Measurements from ENCODE around the gene NACC2.

The NACC2 gene

DNA sequence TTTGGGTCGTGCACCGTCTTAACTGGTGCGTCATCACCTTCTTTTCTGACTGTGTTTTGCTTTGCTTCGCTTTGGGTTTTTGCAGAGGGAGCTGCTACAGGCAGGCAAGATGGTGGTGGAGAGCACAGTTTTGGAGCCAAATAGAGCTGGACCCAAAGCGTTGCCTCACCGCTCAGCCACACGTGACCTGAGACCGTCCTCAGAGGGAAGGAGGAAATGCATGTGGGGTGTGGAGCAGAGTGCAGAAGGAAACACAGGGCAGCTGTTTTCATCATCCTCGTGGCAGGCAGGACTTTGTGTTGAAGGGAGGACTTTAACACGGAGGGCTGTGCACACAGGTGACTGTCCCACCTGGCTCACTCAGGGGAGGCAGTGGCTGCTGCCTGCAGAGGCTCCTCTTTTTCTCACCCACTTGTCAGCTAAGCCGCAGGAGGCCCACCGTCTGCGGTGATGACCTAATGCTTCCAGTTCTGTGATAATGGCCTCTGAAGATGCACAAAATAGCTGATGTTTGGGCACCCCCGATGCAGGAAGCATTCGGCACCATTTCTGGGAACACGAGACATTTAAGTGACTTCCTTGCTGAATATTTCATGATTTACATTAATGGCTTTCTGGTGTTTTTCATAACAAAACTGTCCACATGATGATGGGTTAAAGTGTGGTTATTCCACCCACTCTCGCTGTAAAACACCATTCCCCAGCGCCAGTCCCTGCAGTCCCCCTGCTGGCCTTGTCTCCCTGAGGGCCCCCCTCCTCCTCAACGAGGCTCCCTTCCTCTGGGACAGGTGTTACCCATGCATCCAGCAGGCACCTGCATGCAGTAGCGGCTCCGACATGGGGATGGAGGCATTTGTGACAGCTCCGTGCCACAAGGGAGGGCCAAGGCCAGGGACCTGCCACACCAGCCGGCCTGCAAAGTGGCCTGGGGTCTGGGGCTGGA lies 121.5 kb downstream of the NACC2 start:
- Histone ChIP-seq H3F3A (ENCODE audit: control insufficient read depth, insufficient read depth) (no peaks in the 10 kb centered on the region), H3K9me2 (replicated peaks; ENCODE audit: control insufficient read depth, low read length) (no peaks in the 10 kb centered on the region), H3K9me3 (ENCODE audit: control insufficient read depth, insufficient read depth, low read length) (no peaks in the 10 kb centered on the region), H3K4me3 (ENCODE audit: low read length) (no peak overlapping the region), H3K4me1 (ENCODE audit: control insufficient read depth, low read length) (no peaks in the 10 kb centered on the region), H3K79me2 (ENCODE audit: control insufficient read depth, low read length) (no peaks in the 10 kb centered on the region), H3K4me2 (ENCODE audit: low read length) (no peak overlapping the region), H3K27ac (ENCODE audit: low read depth, low read length) (no peak overlapping the region), H3K27me3 (ENCODE audit: control insufficient read depth, low read length) (peaks cover 9% of the 10 kb centered on the region), H4K20me1 (ENCODE audit: control insufficient read depth, insufficient read depth, low read depth, low read length) (no peaks in the 10 kb centered on the region), H3K36me3 (ENCODE audit: control insufficient read depth, low read length) (no peaks in the 10 kb centered on the region)
- no peak for TF ChIP-seq EZH2phosphoT487 (IDR thresholded peaks at IDR 0.05; ENCODE audit: borderline replicate concordance, low read length)
- TF ChIP-seq, protein P1, sequence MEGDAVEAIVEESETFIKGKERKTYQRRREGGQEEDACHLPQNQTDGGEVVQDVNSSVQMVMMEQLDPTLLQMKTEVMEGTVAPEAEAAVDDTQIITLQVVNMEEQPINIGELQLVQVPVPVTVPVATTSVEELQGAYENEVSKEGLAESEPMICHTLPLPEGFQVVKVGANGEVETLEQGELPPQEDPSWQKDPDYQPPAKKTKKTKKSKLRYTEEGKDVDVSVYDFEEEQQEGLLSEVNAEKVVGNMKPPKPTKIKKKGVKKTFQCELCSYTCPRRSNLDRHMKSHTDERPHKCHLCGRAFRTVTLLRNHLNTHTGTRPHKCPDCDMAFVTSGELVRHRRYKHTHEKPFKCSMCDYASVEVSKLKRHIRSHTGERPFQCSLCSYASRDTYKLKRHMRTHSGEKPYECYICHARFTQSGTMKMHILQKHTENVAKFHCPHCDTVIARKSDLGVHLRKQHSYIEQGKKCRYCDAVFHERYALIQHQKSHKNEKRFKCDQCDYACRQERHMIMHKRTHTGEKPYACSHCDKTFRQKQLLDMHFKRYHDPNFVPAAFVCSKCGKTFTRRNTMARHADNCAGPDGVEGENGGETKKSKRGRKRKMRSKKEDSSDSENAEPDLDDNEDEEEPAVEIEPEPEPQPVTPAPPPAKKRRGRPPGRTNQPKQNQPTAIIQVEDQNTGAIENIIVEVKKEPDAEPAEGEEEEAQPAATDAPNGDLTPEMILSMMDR (IDR thresholded peaks at IDR 0.05; ENCODE audit: low read depth, low read length, poor library complexity, severe bottlenecking) = no peak

DNA sequence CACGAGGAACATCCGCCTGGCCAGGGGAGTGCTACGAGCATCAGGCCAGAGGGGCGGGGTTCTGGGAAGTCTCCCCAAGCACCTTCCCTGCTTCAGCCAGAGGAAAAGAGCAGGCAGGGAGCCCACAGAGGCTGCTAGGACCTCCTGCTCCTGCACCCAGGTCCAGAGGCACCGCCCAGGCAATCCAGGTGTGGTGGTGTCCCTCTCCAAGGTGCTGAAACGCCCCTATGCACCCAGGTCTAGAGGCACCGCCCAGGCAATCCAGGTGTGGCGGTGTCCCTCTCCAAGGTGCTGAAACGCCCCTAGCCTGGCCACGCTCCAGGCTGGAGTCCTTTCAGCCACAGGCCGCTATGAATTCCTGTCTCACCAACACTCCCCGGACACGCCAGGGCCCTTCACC lies 123.2 kb downstream of the NACC2 start:
- no peak overlapping the region for H3K4me3 ChIP-seq (ENCODE audit: low read length)
- no peaks in the 10 kb centered on the region for H3K9me3 ChIP-seq (ENCODE audit: control insufficient read depth, insufficient read depth, low read length)
- no peak overlapping the region for H3K27ac ChIP-seq (ENCODE audit: low read depth, low read length)
- H3K4me2 ChIP-seq (ENCODE audit: low read length) = no peak overlapping the region
- no peaks in the 10 kb centered on the region for H3K79me2 ChIP-seq (ENCODE audit: control insufficient read depth, low read length)
- H3K27me3 ChIP-seq (ENCODE audit: control insufficient read depth, low read length) = peaks cover 9% of the 10 kb centered on the region
- no peaks in the 10 kb centered on the region for H3K4me1 ChIP-seq (ENCODE audit: control insufficient read depth, low read length)
- no peaks in the 10 kb centered on the region for H3F3A ChIP-seq (ENCODE audit: control insufficient read depth, insufficient read depth)
- no peaks in the 10 kb centered on the region for H4K20me1 ChIP-seq (ENCODE audit: control insufficient read depth, insufficient read depth, low read depth, low read length)
- H3K36me3 ChIP-seq (ENCODE audit: control insufficient read depth, low read length) = no peaks in the 10 kb centered on the region
- TF ChIP-seq, protein P1 (IDR thresholded peaks at IDR 0.05; ENCODE audit: low read depth, low read length, poor library complexity, severe bottlenecking) = no peak
- TF ChIP-seq EZH2phosphoT487 (IDR thresholded peaks at IDR 0.05; ENCODE audit: borderline replicate concordance, low read length) = no peak
- no peaks in the 10 kb centered on the region for H3K9me2 ChIP-seq (replicated peaks; ENCODE audit: control insufficient read depth, low read length)

DNA sequence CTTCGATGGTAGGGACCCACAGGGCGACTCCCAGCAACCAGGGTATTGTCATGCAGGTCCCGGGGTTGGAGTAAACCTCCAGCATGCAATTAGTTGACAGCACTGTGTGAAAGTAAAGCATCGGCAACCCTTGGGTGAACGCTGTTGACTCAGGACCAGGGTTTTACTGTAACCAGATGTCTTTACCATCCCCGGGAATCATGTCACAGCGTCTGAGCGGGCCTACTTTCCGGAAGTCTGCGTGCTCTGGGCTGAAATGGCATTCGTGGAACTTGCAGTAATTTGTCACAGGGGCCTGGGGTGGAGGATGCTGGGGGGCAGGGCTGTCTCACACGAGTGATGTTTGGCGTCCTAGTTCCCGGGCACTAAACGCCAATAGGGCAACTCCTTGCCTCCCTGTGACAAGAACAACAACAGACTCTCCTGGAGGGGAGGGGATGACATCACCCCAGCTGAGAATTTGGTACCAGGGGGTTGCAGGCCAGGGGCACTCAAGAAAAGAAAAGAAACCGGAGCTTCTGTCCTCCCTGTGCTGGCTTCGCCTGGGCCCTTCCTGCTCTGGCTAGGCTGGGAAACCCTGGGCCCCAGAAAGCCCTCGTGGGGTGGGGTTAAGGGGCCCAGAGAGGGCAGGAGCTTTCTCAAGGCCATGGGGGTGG lies 123.8 kb downstream of the NACC2 start:
- Histone ChIP-seq H4K20me1 (ENCODE audit: control insufficient read depth, insufficient read depth, low read depth, low read length) (no peaks in the 10 kb centered on the region), H3K27me3 (ENCODE audit: control insufficient read depth, low read length) (peaks cover 9% of the 10 kb centered on the region), H3F3A (ENCODE audit: control insufficient read depth, insufficient read depth) (no peaks in the 10 kb centered on the region), H3K27ac (ENCODE audit: low read depth, low read length) (no peak overlapping the region), H3K9me3 (ENCODE audit: control insufficient read depth, insufficient read depth, low read length) (no peaks in the 10 kb centered on the region), H3K4me2 (ENCODE audit: low read length) (no peak overlapping the region), H3K36me3 (ENCODE audit: control insufficient read depth, low read length) (no peaks in the 10 kb centered on the region), H3K4me3 (ENCODE audit: low read length) (no peak overlapping the region), H3K9me2 (replicated peaks; ENCODE audit: control insufficient read depth, low read length) (no peaks in the 10 kb centered on the region), H3K4me1 (ENCODE audit: control insufficient read depth, low read length) (0 out of 2 replicates have a peak, but pooled peaks cover 3% of the 10 kb centered on the region), H3K79me2 (ENCODE audit: control insufficient read depth, low read length) (no peaks in the 10 kb centered on the region)
- TF ChIP-seq, protein P1 (IDR thresholded peaks at IDR 0.05; ENCODE audit: low read depth, low read length, poor library complexity, severe bottlenecking) = no peak

Measured in DOHH2 (cell line).